WTC11 (cell line): ENCODE measurements around the gene IL1RAPL1. TPM values are rescaled to one million over a fixed set of nuclear protein-coding genes. Genes with fewer than 3 reads are reported as not detected.

Experiments used
- ATAC-seq: fragments of 200-7000 bp; cut with Tn5 transposase; 2 replicates; pipeline ENCODE4 v1.10.0; 2021; ENCODE audit warnings: mild to moderate bottlenecking, moderate library complexity
- CTCF ChIA-PET: fragments of 300-600 bp; sonication (Branson Sonifier 250); formaldehyde crosslinking; loops from one replicate; lab custom pipeline; 2021; ENCODE audit warnings: antibody characterized with exemption; lab: Charles Lee
- POLR2A ChIA-PET: fragments of 350-600 bp; sonication (Branson Sonifier 250); formaldehyde crosslinking; loops from one replicate; lab custom pipeline; 2021; ENCODE audit warnings: antibody characterized with exemption; lab: Charles Lee
- DNase-seq: peaks from one replicate; pipeline ENCODE4 v3.0.0; 2021; ENCODE audit warnings: low spot score
- H3K27ac Mint-ChIP-seq: 2 replicates; pipeline ENCODE4 v1.8.0; 2021; ENCODE audit warnings: mixed read lengths
- H3K27me3 Mint-ChIP-seq: 2 replicates; pipeline ENCODE4 v1.8.0; 2021; ENCODE audit warnings: low read depth, mild to moderate bottlenecking, moderate library complexity, mixed read lengths
- H3K36me3 Mint-ChIP-seq: 2 replicates; pipeline ENCODE4 v1.8.0; 2021; ENCODE audit warnings: mixed read lengths
- H3K4me1 Mint-ChIP-seq: 2 replicates; pipeline ENCODE4 v1.8.0; 2022; ENCODE audit warnings: mixed read lengths
- H3K4me3 Mint-ChIP-seq: 2 replicates; pipeline ENCODE4 v1.8.0; 2021; ENCODE audit warnings: mild to moderate bottlenecking, moderate library complexity, mixed read lengths
- H3K9me3 Mint-ChIP-seq: 2 replicates; pipeline ENCODE4 v1.8.0; 2021; ENCODE audit warnings: mixed read lengths
- AFF4 ChIP-seq: sonication (generic); formaldehyde crosslinking; IDR thresholded peaks from 2 replicates; pipeline ENCODE4 v1.8.1; 2023; ENCODE audit warnings: mild to moderate bottlenecking, missing genetic modification reagents, borderline replicate concordance
- AR ChIP-seq: fragments of 250-450 bp; sonication (Bioruptor Pico); IDR thresholded peaks from 2 replicates; pipeline ENCODE4 v1.9.0; 2021; ENCODE audit warnings: mild to moderate bottlenecking
- CDX4 ChIP-seq: fragments of 250-450 bp; sonication (Bioruptor Pico); IDR thresholded peaks from 2 replicates; pipeline ENCODE4 v1.9.0; 2021; ENCODE audit warnings: moderate library complexity, mild to moderate bottlenecking, inconsistent platforms, borderline replicate concordance
- CREB1 ChIP-seq: sonication (generic); formaldehyde crosslinking; IDR thresholded peaks from 2 replicates; pipeline ENCODE4 v1.8.0; 2023; ENCODE audit warnings: mild to moderate bottlenecking, missing genetic modification reagents
- ELF4 ChIP-seq: sonication (generic); formaldehyde crosslinking; IDR thresholded peaks from 2 replicates; pipeline ENCODE4 v1.8.1; 2022; ENCODE audit warnings: low read depth, mild to moderate bottlenecking, moderate library complexity, missing genetic modification reagents
- FOXP4 ChIP-seq: sonication (generic); formaldehyde crosslinking; IDR thresholded peaks from 2 replicates; pipeline ENCODE4 v1.8.0; 2022; ENCODE audit warnings: mild to moderate bottlenecking, missing genetic modification reagents
- KAT7 ChIP-seq: sonication (generic); formaldehyde crosslinking; IDR thresholded peaks from 2 replicates; pipeline ENCODE4 v1.8.1; 2023; ENCODE audit warnings: missing genetic modification reagents, mild to moderate bottlenecking, borderline replicate concordance
- MXD4 ChIP-seq: fragments of 250-450 bp; sonication (Bioruptor Pico); IDR thresholded peaks from 2 replicates; pipeline ENCODE4 v1.8.0; 2021; ENCODE audit warnings: mild to moderate bottlenecking, moderate library complexity, borderline replicate concordance
- OVOL2 ChIP-seq: fragments of 250-450 bp; sonication (Bioruptor Pico); IDR thresholded peaks from 2 replicates; pipeline ENCODE4 v1.9.0; 2021; ENCODE audit warnings: mild to moderate bottlenecking, borderline replicate concordance
- SOX15 ChIP-seq: fragments of 250-450 bp; sonication (Bioruptor Pico); IDR thresholded peaks from 2 replicates; pipeline ENCODE4 v1.9.0; 2021; ENCODE audit warnings: mild to moderate bottlenecking
- TCF7 ChIP-seq: sonication (generic); formaldehyde crosslinking; IDR thresholded peaks from 2 replicates; pipeline ENCODE4 v1.8.0; 2022; ENCODE audit warnings: mild to moderate bottlenecking, low read depth, missing genetic modification reagents, moderate library complexity
- TP53 ChIP-seq: sonication (generic); formaldehyde crosslinking; IDR thresholded peaks from 2 replicates; pipeline ENCODE4 v1.8.1; 2023; ENCODE audit warnings: mild to moderate bottlenecking, missing genetic modification reagents
- USF1 ChIP-seq: sonication (generic); formaldehyde crosslinking; IDR thresholded peaks from 2 replicates; pipeline ENCODE4 v1.8.0; 2022; ENCODE audit warnings: mild to moderate bottlenecking, missing genetic modification reagents
- USF2 ChIP-seq: sonication (generic); formaldehyde crosslinking; IDR thresholded peaks from 2 replicates; pipeline ENCODE4 v1.8.1; 2023; ENCODE audit warnings: mild to moderate bottlenecking, missing genetic modification reagents, moderate library complexity
- ZMAT4 ChIP-seq: fragments of 250-450 bp; sonication (Bioruptor Pico); IDR thresholded peaks from 2 replicates; pipeline ENCODE4 v1.9.0; 2021; ENCODE audit warnings: mild to moderate bottlenecking
- ZNF263 ChIP-seq: sonication (generic); formaldehyde crosslinking; IDR thresholded peaks from 2 replicates; pipeline ENCODE4 v1.8.1; 2022; ENCODE audit warnings: low read depth, mild to moderate bottlenecking, moderate library complexity, missing genetic modification reagents
- ZNF281 ChIP-seq: sonication (generic); formaldehyde crosslinking; IDR thresholded peaks from 2 replicates; pipeline ENCODE4 v1.8.0; 2023; ENCODE audit warnings: mild to moderate bottlenecking, missing genetic modification reagents
- ZNF512 ChIP-seq: sonication (generic); formaldehyde crosslinking; IDR thresholded peaks from 2 replicates; pipeline ENCODE4 v1.8.1; 2022; ENCODE audit warnings: missing genetic modification reagents, borderline replicate concordance
- total RNA-seq: library from RNA; stranded (reverse); gene quantifications from 3 replicates; pipeline ENCODE4 v1.2.3, GENCODE V29; 2021

IL1RAPL1 gene
- total RNA-seq, 1 experiment from 2014 or later, result 0.13 TPM

GRCh38 chrX:28668957-28669356, 81.7 kb downstream of the IL1RAPL1 start (continued):
- TF ChIP-seq CDX4, result no peak
- TF ChIP-seq ZNF281, result no peak
- no peak for TF ChIP-seq ZNF263 (CRISPR knock-in tag)
- TF ChIP-seq OVOL2, result no peak
- TF ChIP-seq FOXP4 (CRISPR knock-in tag), result no peak
- TF ChIP-seq TP53 (CRISPR knock-in tag), result no peak

GRCh38 chrX:28670074-28670473, 82.8 kb downstream of the IL1RAPL1 start:
- TF ChIP-seq AFF4 (CRISPR knock-in tag), result no peak
- no peak for TF ChIP-seq KAT7
- ATAC-seq (no peak), DNase-seq (no peak)
- Mint-ChIP-seq H3K27me3 (no peaks in the 10 kb centered on the region; the same call in 1 of the 2 replicates), H3K36me3 (no peaks in the 10 kb centered on the region), H3K4me3 (no peak overlapping the region), H3K27ac (no peak overlapping the region), H3K9me3 (no peaks in the 10 kb centered on the region), H3K4me1 (peaks cover 9% of the 10 kb centered on the region)
- CTCF ChIA-PET, result no interaction called here
- POLR2A ChIA-PET, result no interaction called here

- no peak overlapping the region for H3K4me3 Mint-ChIP-seq
- H3K9me3 Mint-ChIP-seq, result no peaks in the 10 kb centered on the region
- TF ChIP-seq ZMAT4 (CRISPR knock-in tag), result no peak
- no peak for TF ChIP-seq AR (CRISPR knock-in tag)
- TF ChIP-seq USF2 (CRISPR knock-in tag), result no peak
- no peak for TF ChIP-seq ZNF512 (CRISPR knock-in tag)
- TF ChIP-seq CREB1, result no peak
- TF ChIP-seq SOX15 (CRISPR knock-in tag), result no peak
- no peak for TF ChIP-seq ELF4 (CRISPR knock-in tag)
- no peak for TF ChIP-seq MXD4 (CRISPR knock-in tag)
- TF ChIP-seq TCF7, result no peak
- no peak for TF ChIP-seq USF1 (CRISPR knock-in tag)
Observed at GRCh38 chrX:28675173-28675572, 87.9 kb downstream of the IL1RAPL1 start.

More at GRCh38 chrX:28675173-28675572, 87.9 kb downstream of the IL1RAPL1 start:
- DNase-seq (no peak), ATAC-seq (no peak)
- Mint-ChIP-seq H3K36me3 (no peaks in the 10 kb centered on the region), H3K27ac (no peak overlapping the region), H3K4me1 (peaks cover 6% of the 10 kb centered on the region), H3K27me3 (no peaks in the 10 kb centered on the region)
- ChIA-PET CTCF (no interaction called here), POLR2A (no interaction called here)
